ENCODE results near the gene ST8SIA6.

DNA sequence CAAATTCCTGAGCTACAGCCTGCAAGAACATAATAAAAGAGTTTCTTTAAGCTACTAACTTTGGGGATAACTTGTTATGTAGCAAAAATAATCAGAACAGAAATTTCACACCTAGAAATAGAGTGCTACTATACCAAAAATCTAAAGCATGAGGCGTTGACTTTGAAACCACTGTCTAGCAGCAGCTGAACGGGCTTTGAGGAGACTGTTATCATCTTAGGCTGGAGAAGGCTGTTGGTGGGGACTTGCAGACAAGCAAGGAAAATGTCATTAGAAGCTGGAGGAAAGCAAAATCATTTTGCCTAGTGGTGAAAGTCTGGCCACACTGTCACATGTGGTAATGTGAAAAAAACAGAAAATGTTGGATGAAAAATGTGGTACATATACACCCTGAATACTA, 48.4 kb upstream of the ST8SIA6 start:
- TF ChIP-seq CTCF (IDR thresholded peaks at IDR 0.05; ENCODE audit: low read length) (no peak), EZH2phosphoT487 (IDR thresholded peaks at IDR 0.05; ENCODE audit: low read length) (no peak)

All from MM.1S (cell line).